Measurements from ENCODE around the gene OPHN1. TPM values are rescaled to one million over a fixed set of nuclear protein-coding genes. Genes with fewer than 3 reads are reported as not detected.

OPHN1 gene
- polyA plus RNA-seq, 3 donors = 7.4 to 8.3 (median 8.0) TPM

DNA sequence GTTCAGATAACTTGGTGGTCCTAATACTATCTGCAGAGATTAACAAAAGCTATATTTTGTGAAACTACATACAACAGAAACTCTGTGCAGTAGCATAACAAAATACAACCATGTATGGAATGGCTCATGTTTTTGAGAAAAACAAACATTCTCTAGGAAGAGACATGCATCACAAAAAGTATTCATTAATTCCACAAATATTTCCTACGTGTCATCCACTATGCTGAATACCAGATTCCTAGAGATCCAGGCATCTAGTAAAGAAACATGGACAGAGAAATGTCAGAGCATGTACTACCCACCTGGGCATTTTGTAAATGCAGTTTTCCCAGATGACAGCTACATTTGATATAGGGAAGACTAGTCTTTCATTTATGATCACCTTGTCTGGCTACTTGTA is 248.1 kb downstream of the OPHN1 start:
- DNase-seq (ENCODE audit: low read depth in 3 of 3, low spot score in 2 of 3) = no peak

DNA sequence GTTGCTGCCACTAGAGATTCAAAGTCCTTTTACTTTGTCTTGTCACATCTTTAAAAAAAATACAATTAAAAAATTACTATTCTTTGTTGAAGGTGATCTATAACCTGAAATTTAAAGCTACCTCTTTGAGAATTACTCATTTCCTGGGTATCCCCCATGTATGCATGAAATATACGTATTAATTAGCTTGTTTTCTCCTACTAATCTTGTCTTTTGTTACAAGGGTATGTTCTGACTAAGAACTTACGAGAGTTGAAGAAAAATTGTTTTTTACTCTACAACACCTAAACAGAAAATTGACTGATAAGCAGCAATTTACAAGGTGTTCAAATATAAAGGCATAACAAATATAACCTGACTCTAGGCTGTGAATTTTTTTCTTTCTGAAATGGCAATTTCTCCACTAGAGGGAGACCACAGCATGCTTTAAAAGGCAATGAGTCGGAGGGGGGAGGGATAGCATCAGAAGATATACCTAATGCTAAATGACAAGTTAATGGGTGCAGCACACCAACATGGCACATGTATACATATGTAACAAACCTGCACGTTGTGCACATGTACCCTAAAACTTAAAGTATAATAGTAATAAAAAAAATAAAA is 249.6 kb downstream of the OPHN1 start:
- DNase-seq (ENCODE audit: low read depth in 3 of 3, low spot score in 2 of 3) = no peak

DNA sequence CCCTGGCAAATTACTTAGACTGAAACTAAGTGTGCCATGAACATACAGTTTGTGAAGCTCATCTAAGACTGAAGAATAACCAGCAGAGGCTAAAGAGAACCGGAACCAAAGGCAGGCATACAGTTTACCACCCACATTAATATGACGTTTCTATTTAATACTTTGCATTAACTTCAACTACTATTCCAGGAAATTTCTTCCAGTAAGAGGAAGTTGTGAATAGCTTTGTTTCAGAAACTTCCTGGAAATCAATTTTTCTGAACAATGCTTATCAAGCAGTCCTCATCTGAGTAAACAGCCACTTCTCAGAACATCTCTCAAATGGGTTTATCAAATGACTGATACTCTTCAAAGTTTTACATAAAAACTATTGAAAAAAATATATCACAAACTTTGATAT is 252.7 kb downstream of the OPHN1 start:
- DNase-seq (ENCODE audit: low read depth in 3 of 3, low spot score in 2 of 3) = no peak

DNA sequence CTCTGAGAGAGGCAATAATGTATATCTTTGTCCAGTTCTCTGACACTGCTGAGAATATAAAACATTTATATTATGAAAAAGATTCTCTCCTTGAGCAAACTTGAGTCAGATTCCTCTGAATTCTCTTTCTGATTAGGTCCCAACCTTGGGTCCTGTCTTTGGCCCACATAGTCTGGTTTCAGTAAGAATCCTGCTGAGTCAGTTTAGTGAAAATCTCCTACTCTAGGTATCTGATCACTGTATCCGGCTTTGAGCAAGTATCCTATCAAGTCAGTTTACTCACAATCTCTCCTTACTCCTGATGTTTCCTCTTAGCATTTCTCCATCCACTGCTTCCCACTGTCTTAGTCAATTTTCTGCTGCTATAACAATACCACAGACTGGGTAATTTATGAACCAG is 253.9 kb downstream of the OPHN1 start:
- no peak for DNase-seq (ENCODE audit: low read depth in 3 of 3, low spot score in 2 of 3)

DNA sequence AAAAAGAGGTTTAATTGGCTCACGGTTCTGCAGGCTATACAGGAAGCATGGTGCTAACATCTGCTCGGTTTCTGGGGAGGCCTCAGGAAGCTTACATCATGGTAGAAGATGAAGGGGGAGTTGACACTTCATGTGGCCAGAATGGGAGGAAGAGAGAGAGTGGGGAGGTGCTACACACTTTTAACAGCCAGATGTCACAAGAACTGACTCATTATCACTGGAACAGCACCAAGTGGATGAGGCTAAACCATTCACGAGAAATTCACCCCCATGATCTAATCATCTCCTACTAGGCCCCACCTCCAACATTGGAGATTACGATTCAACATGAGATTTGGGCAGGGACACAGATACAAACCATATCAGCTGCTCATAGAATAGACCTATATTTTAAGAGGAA is 255.8 kb downstream of the OPHN1 start:
- no peak for DNase-seq (ENCODE audit: low read depth in 3 of 3, low spot score in 2 of 3)

DNA sequence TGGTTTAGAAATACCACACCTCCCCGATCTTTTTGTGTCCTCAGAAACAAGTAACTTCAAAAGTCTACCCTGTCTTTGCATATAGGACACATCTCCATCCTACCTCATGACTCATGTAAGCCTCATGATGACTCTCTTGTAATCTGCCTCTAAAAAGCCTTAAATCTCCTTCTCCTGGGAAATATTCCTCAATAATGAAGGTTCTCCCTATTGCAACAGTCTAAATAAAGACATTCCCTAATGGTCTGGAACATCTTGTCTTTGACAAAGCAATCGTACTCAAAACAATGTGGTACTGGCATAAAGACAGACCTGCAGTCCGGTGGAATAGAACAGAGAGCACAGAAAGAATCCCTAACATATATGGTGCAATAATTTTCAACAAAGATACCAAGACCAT is 257.7 kb downstream of the OPHN1 start:
- no peak for DNase-seq (ENCODE audit: low read depth in 3 of 3, low spot score in 2 of 3)

DNA sequence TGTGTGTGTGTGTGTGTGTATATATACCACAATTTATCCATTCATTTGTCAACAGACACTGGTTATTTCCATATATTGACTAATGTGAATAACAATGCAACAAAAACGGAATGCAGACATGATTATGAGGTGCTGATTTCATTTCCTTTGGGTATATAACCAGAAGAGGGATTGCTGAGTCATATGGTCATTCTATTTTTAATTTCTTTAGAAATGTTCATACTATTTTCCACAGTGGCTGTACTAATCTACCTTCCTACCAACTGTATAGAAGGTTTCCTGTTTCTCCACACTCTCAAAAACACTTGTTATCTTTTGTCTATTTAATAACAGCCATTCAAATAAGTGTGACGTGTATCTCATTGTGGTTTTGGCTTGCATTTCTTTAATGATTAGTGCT is 269.9 kb downstream of the OPHN1 start:
- DNase-seq (ENCODE audit: low read depth in 3 of 3, low spot score in 2 of 3) = no peak

DNA sequence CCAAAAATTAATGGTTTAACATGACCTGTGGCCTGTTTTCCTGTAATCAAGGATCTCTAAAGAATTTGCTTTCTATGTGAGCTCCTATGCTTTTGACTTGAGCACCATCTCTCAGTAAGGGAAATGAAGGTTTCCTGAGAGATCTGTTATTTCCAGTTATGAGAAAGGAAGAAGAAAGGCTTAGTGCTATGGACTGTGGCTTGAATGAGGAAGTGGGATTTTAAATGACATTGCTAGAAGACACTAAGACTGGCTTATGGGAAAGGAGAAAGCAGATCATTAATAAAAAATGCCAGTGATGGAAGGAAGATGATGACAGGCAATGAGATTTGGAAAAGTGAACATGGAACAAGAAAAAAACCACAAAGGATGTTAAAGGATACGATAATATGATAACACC is 285.4 kb downstream of the OPHN1 start:
- DNase-seq (ENCODE audit: low read depth in 3 of 3, low spot score in 2 of 3) = no peak

DNA sequence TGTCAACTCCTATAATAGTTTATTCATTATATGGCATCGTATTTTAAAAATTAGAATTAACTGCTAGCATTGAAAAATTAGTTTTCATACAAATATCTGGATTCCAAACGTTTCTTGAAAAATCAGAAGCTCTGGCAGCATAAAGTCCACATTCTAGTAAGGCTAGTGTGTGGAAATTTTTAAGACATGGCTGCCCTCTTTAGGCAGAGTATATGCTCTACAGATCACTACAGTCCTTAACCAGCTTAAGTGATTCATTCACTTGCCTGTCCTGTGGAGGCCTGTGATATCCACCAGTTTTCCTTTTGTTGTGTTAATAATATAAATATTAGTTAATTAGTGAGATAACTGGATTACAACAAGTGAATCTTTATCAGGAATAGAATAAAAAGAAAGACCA is 287.2 kb downstream of the OPHN1 start:
- peak in 1 of 3 donors; percentile 2 for DNase-seq (ENCODE audit: low read depth in 3 of 3, low spot score in 2 of 3)

DNA sequence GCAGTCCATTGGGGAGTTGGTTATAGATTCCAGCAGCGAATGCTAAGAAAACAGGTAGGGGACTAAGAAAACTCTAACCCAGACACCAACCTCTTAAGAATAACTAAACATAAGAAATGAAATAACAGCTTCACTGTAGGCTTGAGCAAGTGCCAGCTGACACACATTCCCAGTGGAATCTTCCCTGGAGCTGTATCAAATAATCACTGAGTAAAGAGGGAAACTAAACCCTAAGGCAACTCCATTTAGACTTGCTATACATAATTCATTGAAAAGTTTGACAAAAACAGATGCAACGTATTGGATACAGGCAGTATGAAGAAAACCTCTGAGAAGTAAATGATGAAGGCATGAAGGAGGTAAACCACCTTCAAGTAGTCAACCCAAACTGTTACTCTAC is 293.5 kb downstream of the OPHN1 start:
- no peak for DNase-seq (ENCODE audit: low read depth in 3 of 3, low spot score in 2 of 3)

DNA sequence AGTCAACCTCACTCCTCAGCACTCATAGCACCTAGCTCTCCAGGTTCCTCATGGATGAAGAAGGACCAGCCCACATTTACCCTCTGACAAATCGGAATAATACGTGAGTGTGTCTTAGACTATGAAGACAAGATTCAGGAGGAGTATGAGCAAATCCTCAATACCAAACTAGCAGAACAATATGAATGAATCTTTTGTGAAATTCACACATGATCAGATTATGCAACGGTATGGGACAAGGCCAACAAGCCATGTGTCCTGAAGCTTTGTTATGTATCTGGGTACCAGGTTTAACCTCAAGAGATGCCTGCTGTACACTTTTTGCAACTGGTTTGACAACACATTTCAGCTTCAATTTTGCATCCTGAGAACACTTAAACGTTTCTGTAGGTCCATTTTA is 300.1 kb downstream of the OPHN1 start:
- DNase-seq (ENCODE audit: low read depth in 3 of 3, low spot score in 2 of 3) = no peak

DNA sequence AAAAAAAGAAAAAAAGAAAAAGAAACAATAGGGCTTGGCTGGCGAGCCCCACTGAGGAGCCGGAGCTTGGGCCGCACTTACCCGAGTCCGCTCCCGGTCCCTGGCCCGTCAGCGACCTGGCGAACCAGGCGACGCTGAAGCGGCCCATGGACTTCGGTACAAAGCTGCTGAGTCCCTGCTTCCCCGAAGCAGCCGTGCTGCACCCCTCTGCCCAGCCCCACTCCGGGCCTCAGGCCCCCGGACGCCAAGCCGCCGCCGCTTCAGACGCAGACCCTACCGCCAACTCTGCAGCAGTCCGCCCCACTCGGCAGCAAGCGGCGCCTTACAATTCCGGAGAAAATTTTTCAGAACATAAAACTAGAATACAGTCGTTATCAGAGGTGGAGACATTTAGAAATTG is 300.5 kb downstream of the OPHN1 start:
- no peak for DNase-seq (ENCODE audit: low read depth in 3 of 3, low spot score in 2 of 3)

DNA sequence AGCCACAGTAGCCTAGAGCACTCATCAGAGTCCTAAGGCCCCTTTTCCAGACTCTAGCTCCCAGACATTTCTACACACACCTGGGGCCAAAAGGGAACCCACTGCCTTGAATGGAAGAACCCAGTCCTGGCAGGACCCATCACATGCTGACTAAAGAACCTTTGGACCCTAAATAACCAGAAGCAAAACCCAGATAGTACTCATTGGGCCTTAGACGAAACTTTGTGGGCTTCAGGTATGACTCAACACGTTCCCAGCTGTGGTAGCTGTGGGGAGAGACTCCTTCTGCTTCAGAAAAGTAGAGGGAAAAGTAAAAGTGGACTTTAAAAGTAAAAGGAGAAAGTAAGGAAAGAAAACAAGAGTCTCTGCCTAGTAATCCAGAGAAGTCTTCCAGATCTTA is 311.5 kb downstream of the OPHN1 start:
- DNase-seq (ENCODE audit: low read depth in 3 of 3, low spot score in 2 of 3) = no peak

DNA sequence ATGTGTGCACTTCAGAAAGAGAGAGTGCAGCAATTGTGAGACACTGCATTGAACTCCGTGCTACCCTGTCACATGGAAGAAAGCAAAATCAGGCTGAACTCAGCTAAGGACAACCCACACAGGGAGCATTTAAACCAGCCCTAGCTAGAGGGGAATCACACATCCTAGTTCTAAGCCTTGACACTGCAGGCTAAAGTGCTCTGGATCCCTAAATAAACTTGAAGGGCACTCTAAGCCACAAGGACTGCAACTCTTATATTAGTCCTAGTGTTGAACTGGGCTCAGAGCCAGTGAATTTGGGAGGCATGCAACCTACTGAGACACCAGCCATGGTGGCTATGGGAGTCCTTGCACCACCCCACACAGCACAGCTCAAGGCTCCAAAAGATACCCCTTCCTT is 311.9 kb downstream of the OPHN1 start:
- DNase-seq (ENCODE audit: low read depth in 3 of 3, low spot score in 2 of 3) = no peak

DNA sequence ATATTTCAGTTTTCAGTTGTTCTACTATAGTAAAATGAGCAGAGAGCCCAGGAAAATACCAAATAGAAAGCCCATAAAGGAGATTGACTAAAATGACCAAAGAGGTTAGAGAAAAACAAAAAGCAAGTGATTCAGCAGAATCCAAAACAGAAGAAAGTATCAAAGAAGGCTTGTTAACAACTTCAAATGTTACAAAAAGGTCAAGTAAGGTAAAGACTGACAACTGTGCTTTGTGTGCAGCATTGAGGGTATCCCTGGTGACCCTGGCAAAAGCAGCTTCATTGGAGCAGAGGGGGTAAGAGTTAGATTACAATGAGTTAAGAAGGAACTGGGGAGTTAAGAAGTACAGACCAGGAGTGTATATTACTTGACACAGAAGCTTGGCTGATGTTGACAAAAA is 317.9 kb downstream of the OPHN1 start:
- DNase-seq (ENCODE audit: low read depth in 3 of 3, low spot score in 2 of 3) = no peak

DNA sequence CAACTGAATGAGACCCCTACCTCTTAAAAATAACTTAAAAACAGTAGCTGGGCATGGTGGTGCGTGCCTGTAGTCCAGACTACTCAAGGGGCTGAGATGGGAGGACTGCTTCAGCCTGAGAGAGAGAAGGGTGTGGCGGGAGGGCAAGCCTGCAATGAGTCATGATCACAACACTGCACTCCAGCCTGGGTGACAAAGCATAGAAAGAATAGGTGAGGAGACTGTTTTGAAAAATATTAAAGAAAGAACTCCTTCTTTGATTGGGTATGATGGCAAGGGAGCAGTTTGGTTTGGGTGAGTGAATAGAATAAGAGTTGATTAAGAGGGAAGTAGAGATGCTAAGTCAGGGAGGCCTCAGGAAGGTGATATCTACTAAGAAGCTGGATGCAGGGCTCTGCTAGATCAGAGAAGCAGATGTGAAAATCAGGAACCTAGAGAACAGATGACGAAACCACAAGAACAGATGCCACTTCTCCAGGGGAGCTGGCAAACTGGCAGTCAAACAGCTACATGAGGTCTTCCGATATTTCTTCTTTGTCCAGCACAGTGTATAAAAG is 318.6 kb downstream of the OPHN1 start:
- no peak for DNase-seq (ENCODE audit: low read depth in 3 of 3, low spot score in 2 of 3)

DNA sequence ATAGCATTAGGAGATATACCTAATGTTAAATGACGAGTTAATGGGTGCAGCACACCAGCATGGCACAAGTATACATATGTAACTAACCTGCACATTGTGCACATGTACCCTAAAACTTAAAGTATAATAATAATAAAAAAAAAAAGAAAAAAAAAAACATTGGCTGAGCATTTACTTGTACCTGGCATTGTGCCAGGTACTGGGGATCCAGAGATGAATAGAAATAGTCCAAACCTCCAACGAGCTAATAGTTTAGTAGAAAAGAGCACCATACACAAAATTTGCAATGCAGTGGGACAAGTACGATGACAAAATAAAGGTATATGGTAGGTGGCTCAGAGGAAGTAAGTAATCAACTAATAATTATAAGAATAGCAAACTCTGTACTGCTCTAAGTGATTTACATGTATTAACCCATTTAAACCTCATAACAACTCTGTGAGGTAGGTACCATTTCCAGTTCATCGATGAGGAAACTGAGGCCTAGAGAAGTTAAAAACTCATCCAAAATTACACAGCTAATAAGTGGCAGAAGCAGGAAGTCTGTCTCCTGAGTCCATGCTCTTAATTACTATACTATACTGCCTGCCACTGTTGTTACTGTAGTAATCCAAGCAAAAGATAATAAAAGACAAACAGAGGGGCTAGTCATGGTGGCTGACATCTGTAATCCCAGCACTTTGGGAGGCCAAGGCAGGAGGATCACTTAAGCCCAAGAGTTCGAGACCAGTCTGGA is 319.3 kb downstream of the OPHN1 start:
- no peak for DNase-seq (ENCODE audit: low read depth in 3 of 3, low spot score in 2 of 3)

DNA sequence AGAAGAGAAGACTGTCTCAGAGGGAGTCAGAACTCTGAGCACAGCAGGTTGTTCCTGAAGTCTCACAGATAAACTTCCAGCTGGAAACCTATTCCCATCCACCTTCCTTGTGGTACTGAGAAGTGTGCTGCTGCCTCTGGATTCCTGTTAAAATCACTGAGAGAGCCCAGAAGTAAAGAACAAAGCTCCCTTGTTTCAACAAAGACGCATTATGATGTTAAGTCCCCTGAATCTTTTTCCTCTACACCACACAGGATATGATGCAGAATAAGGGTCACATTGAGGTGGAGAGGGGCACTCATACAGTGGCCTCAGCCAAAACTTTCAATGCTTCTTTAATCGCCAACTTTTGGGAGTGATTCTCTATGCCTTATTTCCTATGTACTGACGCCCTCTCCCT is 321.0 kb downstream of the OPHN1 start:
- no peak for DNase-seq (ENCODE audit: low read depth in 3 of 3, low spot score in 2 of 3)

DNA sequence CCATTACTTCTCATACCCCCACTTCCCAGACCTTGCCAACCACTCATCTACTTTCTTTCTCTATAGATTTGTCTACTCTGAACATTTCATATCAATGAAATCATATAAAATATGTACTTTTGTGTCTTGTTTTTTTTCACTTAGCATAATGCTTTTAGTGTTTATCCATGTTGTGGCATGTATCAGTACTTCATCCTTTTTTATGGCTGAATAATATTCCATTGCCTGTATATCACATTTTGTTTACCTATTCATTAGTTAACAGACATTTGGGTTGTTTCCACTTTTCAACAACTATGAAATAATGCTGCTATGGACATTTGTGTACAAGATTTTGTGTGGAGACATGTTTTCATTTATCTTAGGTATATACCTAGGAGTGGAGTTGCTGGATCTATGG is 324.1 kb downstream of the OPHN1 start:
- DNase-seq (ENCODE audit: low read depth in 3 of 3, low spot score in 2 of 3) = no peak

DNA sequence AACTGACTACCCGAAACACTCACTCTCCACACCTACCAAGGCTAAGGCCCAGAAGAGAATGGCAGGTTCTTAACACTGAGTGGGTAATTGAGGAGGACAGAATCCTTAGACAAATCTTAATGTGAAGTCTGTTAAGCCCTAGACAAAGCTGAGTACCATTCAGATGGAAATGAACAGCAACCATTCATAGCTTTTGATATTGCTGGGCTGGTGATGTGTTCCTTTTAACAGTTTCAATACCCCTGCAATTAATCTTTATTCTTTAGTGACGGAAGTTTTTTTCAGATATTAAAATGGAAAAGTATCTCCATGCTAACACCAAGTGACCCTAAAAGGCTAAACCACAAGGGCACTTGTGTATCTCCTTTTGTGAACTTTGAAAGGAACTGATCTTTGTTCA is 334.9 kb downstream of the OPHN1 start:
- no peak for DNase-seq (ENCODE audit: low read depth in 3 of 3, low spot score in 2 of 3)

DNA sequence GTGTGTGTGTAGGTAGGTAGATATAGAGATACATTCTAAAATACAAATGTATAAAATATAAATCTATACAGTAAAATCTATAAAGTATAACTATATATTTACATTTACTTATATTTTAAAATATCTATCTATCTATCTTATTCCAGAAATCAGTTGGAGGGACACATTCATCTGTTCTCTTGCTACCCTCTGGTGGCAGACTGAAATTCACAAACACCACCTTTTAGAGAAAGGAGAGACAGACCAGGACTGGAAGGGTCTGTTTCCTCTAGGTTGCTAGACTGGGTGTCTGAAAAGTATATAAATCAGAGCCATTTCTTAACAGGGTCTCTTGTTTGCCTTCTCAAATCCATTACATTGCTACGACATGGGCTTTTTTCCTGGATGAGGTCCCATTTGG is 343.0 kb downstream of the OPHN1 start:
- no peak for DNase-seq (ENCODE audit: low read depth in 3 of 3, low spot score in 2 of 3)

DNA sequence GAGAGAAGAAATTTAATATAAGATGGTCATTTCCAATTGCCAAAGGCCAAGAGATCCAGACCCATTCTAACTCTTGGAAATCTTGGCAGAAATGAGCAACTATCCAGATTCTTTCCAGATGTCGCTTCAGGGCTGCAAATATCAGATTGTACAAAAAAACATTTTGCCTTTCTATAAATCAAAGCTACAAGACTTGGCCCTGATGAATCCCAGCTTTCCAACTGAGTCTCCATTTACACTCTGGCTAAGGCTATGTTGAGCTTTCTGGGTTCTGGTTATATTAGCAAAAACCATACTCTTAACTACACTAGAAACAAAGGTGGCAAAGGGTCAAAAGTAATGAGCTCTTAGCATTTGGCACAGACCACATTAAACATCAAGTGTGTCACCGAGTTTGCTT is 345.8 kb downstream of the OPHN1 start:
- no peak for DNase-seq (ENCODE audit: low read depth in 3 of 3, low spot score in 2 of 3)

DNA sequence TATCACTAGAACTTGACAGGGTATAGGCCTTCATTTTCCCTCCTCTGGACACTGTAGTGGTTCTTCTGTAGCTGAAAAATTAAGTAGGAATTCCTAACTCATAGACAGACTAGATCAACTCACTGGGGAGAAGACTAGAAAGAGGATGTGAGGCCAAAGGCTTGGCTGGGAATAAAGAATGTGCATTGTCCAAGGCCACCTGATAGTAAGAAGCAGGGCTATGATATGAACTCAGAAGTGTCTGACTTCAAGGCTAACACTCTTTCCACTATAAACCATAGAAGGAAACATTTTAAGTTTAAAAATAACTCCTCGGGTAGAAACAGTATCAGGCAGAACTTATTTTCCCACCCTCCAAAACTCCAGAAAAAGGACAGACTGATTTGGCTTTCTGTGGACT is 346.6 kb downstream of the OPHN1 start:
- no peak for DNase-seq (ENCODE audit: low read depth in 3 of 3, low spot score in 2 of 3)
